OCI-LY3 (cell line): ENCODE measurements around the gene DTD2.

Experiments used
- H2AFZ ChIP-seq: fragments of 200-600, 300-600 bp; shearing (Covaris generic); 2 replicates; pipeline ENCODE4 v1.6.0; 2014; ENCODE audit warnings: antibody characterized with exemption, low read depth, low read length
- H3K27ac ChIP-seq: fragments of 200-600, 300-600 bp; sonication (generic); 2 replicates; pipeline ENCODE4 v1.5.1; 2014; ENCODE audit warnings: mild to moderate bottlenecking, low read length, moderate library complexity, mixed read lengths
- H3K27me3 ChIP-seq: fragments of 200-600, 300-600 bp; sonication (generic); 2 replicates; pipeline ENCODE4 v1.6.1; 2014; ENCODE audit warnings: low read depth, low read length, mixed read lengths
- H3K36me3 ChIP-seq: fragments of 200-600, 300-600 bp; sonication (generic); replicated peaks from 2 replicates; pipeline ENCODE3; 2014; ENCODE audit warnings: low read depth, low read length, mixed read lengths
- H3K4me1 ChIP-seq: fragments of 300-600, 200-600 bp; sonication (generic); 2 replicates; pipeline ENCODE4 v1.6.1; 2014; ENCODE audit warnings: low read length, mixed read lengths
- H3K4me2 ChIP-seq: fragments of 200-600, 300-600 bp; sonication (generic); 2 replicates; pipeline ENCODE4 v1.6.1; 2014; ENCODE audit warnings: low read length, mixed read lengths
- H3K4me3 ChIP-seq: fragments of 300-600, 200-600 bp; sonication (generic); 2 replicates; pipeline ENCODE4 v1.5.1; 2014; ENCODE audit warnings: antibody characterized with exemption, mild to moderate bottlenecking, low read length, moderate library complexity
- H3K79me2 ChIP-seq: fragments of 300-600, 200-600 bp; shearing (Covaris generic); 2 replicates; pipeline ENCODE4 v1.6.1; 2014; ENCODE audit warnings: mild to moderate bottlenecking, low read length, mixed read lengths
- H3K9ac ChIP-seq: fragments of 300-600, 200-600 bp; shearing (Covaris generic); 2 replicates; pipeline ENCODE4 v1.6.0; 2014; ENCODE audit warnings: mild to moderate bottlenecking, low read length, moderate library complexity
- H3K9me3 ChIP-seq: fragments of 200-600, 300-600 bp; shearing (Covaris generic); 2 replicates; pipeline ENCODE4 v1.6.1; 2014; ENCODE audit warnings: low read length, mixed read lengths; ENCODE audit not compliant: insufficient read depth
- H4K20me1 ChIP-seq: fragments of 200-600, 300-600 bp; sonication (generic); 2 replicates; pipeline ENCODE4 v1.6.1; 2016; ENCODE audit warnings: low read length, mixed read lengths; ENCODE audit not compliant: insufficient read depth
- EZH2phosphoT487 ChIP-seq: fragments of 200-600 bp; shearing (Covaris generic); IDR thresholded peaks from 2 replicates; pipeline ENCODE4 v1.6.1; 2018; ENCODE audit warnings: antibody characterized with exemption, mixed run types, low read depth
- TF ChIP-seq, protein P1 (sequence below): fragments of 200-600, 300-600 bp; sonication (generic); IDR thresholded peaks from 2 replicates; pipeline ENCODE4 v1.5.1; 2014; ENCODE audit warnings: antibody characterized with exemption, low read length, low read depth

DTD2 gene

DNA sequence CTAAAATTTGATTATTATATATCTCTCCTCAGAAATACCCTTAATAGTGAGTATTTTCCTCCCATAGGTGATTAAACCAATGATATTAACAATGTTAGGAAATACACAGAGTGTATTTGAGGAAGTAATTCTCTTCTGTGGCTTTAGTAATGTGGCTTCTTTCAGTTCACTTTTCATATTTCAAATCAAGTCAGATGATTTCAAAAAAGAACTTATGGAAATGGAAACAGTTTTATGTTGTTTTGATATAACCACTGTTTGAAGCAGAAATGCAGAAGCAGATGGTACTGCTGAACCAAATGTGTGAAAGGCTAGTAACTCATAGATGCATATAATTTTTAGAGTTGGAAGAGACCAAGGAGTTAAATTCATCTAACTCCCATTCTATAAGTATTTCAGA, 32.4 kb upstream of the DTD2 start:
- H3K36me3 ChIP-seq: peaks cover 11% of the 10 kb centered on the region
- peak overlapping the region; percentile 61 for H3K4me2 ChIP-seq
- H3K9me3 ChIP-seq: 0 out of 2 replicates have a peak, but pooled peaks cover 9% of the 10 kb centered on the region
- no peaks in the 10 kb centered on the region for H3K79me2 ChIP-seq
- H2AFZ ChIP-seq: no peak overlapping the region
- peak overlapping the region; percentile 43; the same call in 1 of the 2 replicates for H3K9ac ChIP-seq
- no peaks in the 10 kb centered on the region for H4K20me1 ChIP-seq
- peaks cover 80% of the 10 kb centered on the region for H3K4me1 ChIP-seq
- peak overlapping the region; percentile 50 for H3K4me3 ChIP-seq
- H3K27ac ChIP-seq: peak overlapping the region; percentile 89
- no peaks in the 10 kb centered on the region for H3K27me3 ChIP-seq
- TF ChIP-seq, protein P1, sequence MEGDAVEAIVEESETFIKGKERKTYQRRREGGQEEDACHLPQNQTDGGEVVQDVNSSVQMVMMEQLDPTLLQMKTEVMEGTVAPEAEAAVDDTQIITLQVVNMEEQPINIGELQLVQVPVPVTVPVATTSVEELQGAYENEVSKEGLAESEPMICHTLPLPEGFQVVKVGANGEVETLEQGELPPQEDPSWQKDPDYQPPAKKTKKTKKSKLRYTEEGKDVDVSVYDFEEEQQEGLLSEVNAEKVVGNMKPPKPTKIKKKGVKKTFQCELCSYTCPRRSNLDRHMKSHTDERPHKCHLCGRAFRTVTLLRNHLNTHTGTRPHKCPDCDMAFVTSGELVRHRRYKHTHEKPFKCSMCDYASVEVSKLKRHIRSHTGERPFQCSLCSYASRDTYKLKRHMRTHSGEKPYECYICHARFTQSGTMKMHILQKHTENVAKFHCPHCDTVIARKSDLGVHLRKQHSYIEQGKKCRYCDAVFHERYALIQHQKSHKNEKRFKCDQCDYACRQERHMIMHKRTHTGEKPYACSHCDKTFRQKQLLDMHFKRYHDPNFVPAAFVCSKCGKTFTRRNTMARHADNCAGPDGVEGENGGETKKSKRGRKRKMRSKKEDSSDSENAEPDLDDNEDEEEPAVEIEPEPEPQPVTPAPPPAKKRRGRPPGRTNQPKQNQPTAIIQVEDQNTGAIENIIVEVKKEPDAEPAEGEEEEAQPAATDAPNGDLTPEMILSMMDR: no peak
- TF ChIP-seq EZH2phosphoT487: no peak

DNA sequence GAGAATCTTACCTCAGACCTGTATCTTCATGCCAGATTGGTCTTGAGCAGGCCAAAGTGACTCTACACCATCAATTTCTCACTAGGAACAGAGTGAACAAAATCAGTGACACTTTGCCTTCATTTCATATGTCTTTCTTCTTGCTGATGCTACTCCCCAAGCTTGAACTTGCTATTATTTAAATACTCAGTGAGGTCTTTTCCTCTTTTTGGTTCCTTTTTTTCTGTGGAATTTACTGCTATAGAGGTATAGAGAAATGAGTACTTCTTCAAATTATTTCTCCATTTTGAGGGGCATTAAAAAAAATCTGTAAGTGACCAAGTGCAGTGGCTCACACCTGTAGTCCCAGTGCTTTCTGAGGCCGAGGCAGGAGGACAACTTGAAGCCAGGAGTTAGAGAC, 30.6 kb upstream of the DTD2 start, which contains the start of gene GPR33:
GPR33 (minus strand) TSS at position 154 of the 400 bp plus-strand sequence. CDS start 4,074 bp downstream, outside the sequence.
- Histone ChIP-seq H3K4me1 (peaks cover 72% of the 10 kb centered on the region), H3K4me2 (peak within 1 kb of the TSS; percentile 72), H3K9me3 (0 out of 2 replicates have a peak, but pooled peaks cover 4% of the 10 kb centered on the region), H3K79me2 (no peaks in the 10 kb centered on the region), H3K27ac (peak within 1 kb of the TSS; percentile 89), H3K4me3 (peak within 1 kb of the TSS; percentile 27; the same call in 1 of the 2 replicates), H3K9ac (peak within 1 kb of the TSS; percentile 56; the same call in 1 of the 2 replicates), H3K27me3 (no peaks in the 10 kb centered on the region), H3K36me3 (peaks cover 11% of the 10 kb centered on the region), H2AFZ (no peak within 1 kb of the TSS), H4K20me1 (no peaks in the 10 kb centered on the region)
- TF ChIP-seq EZH2phosphoT487: no peak
- TF ChIP-seq, protein P1: no peak

DNA sequence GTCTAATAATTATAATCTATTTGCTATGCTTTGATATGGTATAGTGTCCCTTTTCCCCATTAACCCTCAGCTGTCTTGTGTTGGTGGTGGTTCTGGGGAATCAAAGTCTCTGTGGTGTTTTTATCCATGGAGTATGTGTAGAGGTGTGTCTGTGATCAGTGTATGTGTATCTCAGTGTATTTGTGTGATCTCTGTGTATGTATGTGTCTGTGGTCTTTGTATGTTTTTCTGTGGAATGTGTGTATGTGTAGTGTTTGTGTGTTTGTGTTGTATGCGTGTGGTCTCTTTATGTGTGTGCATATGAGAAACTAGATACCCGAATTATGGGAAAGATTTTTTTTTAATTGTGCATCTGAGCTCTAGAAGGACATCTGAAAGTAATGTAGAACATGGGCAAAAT, 29.5 kb upstream of the DTD2 start:
- H3K9ac ChIP-seq: no peak overlapping the region
- H3K27ac ChIP-seq: peak overlapping the region; percentile 89; the same call in 1 of the 2 replicates
- H3K27me3 ChIP-seq: no peaks in the 10 kb centered on the region
- no peak overlapping the region for H3K4me3 ChIP-seq
- 0 out of 2 replicates have a peak, but pooled peaks cover 4% of the 10 kb centered on the region for H3K9me3 ChIP-seq
- H2AFZ ChIP-seq: no peak overlapping the region
- no peak for TF ChIP-seq EZH2phosphoT487
- TF ChIP-seq, protein P1: no peak
- H4K20me1 ChIP-seq: no peaks in the 10 kb centered on the region
- peaks cover 7% of the 10 kb centered on the region for H3K36me3 ChIP-seq
- no peaks in the 10 kb centered on the region for H3K79me2 ChIP-seq
- H3K4me2 ChIP-seq: no peak overlapping the region
- peaks cover 64% of the 10 kb centered on the region for H3K4me1 ChIP-seq

DNA sequence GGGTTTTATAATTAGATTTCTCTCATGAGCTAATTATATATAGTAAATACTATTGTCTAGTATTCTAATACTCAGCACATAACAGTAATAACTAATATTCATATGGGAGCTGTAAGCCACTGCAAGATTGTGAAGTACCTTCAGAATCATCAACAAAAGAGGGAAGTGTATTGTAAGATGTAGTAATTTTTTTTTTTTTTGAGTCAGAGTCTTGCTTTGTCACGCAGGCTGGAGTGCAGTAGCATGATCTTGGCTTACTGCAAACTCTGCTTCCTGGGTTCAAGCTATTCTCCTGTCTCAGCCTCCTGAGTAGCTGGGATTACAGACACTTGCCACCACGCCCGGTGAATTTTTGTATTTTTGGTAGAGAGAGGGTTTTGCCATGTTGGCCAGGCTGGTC, 27.4 kb upstream of the DTD2 start:
- Histone ChIP-seq H3K4me3 (no peak overlapping the region), H3K4me2 (no peak overlapping the region), H3K4me1 (peaks cover 45% of the 10 kb centered on the region), H3K9ac (no peak overlapping the region), H3K79me2 (no peaks in the 10 kb centered on the region), H4K20me1 (no peaks in the 10 kb centered on the region), H3K36me3 (peaks cover 4% of the 10 kb centered on the region), H3K27ac (no peak overlapping the region), H3K9me3 (0 out of 2 replicates have a peak, but pooled peaks cover 4% of the 10 kb centered on the region), H2AFZ (no peak overlapping the region), H3K27me3 (no peaks in the 10 kb centered on the region)
- TF ChIP-seq, protein P1: no peak
- no peak for TF ChIP-seq EZH2phosphoT487
